Loucy (cell line): ENCODE data around the gene PAFAH1B1.

Experiments used
- CTCF ChIP-seq: fragments of 200-600 bp; sonication (generic); conservative IDR thresholded peaks from 2 replicates; pipeline ENCODE4 v1.5.1; 2014; ENCODE audit warnings: mild to moderate bottlenecking, antibody characterized with exemption, low read length
- EZH2phosphoT487 ChIP-seq: fragments of 200-600 bp; IDR thresholded peaks from 2 replicates; pipeline ENCODE4 v1.6.1; 2018; ENCODE audit warnings: antibody characterized with exemption, mild to moderate bottlenecking, moderate library complexity, borderline replicate concordance

DNA sequence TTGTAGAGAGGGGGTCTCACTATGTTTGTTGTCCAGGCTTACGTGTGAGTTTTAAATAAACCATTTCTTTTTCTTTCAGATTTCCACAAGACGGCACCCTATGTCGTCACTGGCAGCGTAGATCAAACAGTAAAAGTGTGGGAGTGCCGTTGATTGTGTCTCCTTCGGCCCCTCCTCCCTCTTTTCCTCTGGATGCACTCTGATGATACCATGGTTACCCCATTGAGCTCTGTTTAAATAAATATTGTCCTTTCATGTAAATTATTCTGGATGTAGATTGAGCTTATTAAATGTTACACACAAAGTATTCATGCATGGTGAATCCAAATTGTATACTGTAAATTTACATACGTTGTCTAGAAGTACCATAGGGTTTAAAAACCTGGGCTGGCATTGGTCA, 88.2 kb downstream of the PAFAH1B1 start:
- TF ChIP-seq CTCF: no peak
- no peak for TF ChIP-seq EZH2phosphoT487
